Neuronal stem cell (in vitro differentiated cells): ENCODE results near the gene CCDC15.

Source experiments
- DNase-seq: peaks from one replicate; pipeline ENCODE4 v3.0.0-alpha.2; 2013; ENCODE audit warnings: low spot score
- H2AFZ ChIP-seq: one replicate; pipeline ENCODE4 v1.6.1; 2013; ENCODE audit warnings: mild to moderate bottlenecking, low read length, inconsistent platforms
- H2AK5ac ChIP-seq: 2 replicates; pipeline ENCODE4 v1.6.1; 2013; ENCODE audit warnings: low read depth, mild to moderate bottlenecking, inconsistent platforms, low read length, moderate library complexity, mixed read lengths
- H2BK120ac ChIP-seq: 2 replicates; pipeline ENCODE4 v1.6.1; 2013; ENCODE audit warnings: low read depth, mild to moderate bottlenecking, inconsistent platforms, low read length, moderate library complexity, mixed read lengths
- H2BK12ac ChIP-seq: one replicate; pipeline ENCODE4 v1.6.1; 2013; ENCODE audit warnings: low read length, inconsistent platforms
- H2BK15ac ChIP-seq: 2 replicates; pipeline ENCODE4 v1.6.1; 2013; ENCODE audit warnings: mild to moderate bottlenecking, low read length, inconsistent platforms, mixed read lengths
- H2BK5ac ChIP-seq: one replicate; pipeline ENCODE4 v1.6.1; 2013; ENCODE audit warnings: inconsistent platforms, mild to moderate bottlenecking, low read length, moderate library complexity
- H3K14ac ChIP-seq: one replicate; pipeline ENCODE4 v1.6.1; 2013; ENCODE audit warnings: low read length, inconsistent platforms
- H3K18ac ChIP-seq: 2 replicates; pipeline ENCODE4 v1.6.1; 2013; ENCODE audit warnings: low read length, inconsistent platforms
- H3K23ac ChIP-seq: 2 replicates; pipeline ENCODE4 v1.6.1; 2013; ENCODE audit warnings: low read depth, mild to moderate bottlenecking, mixed read lengths, low read length, inconsistent platforms; ENCODE audit not compliant: poor library complexity
- H3K27ac ChIP-seq: replicated peaks from 3 replicates; pipeline ENCODE4 v1.5.1; 2013; ENCODE audit warnings: low read length, inconsistent platforms
- H3K27me3 ChIP-seq, 3 experiments: 2 replicates each; pipeline ENCODE4 v1.6.1; 2013; ENCODE audit warnings: low read length in 3 of 3, mild to moderate bottlenecking in 2 of 3, inconsistent platforms in 1 of 3, low read depth in 1 of 3, mixed read lengths in 1 of 3, moderate library complexity in 1 of 3; ENCODE audit not compliant: control insufficient read depth in 3 of 3, insufficient read depth in 3 of 3
- H3K36me3 ChIP-seq, 2 donors: replicated peaks in 1 of 2; 2 replicates each; pipeline ENCODE4 v1.6.1; 2013; ENCODE audit warnings: low read length in 2 of 2; ENCODE audit not compliant: control insufficient read depth in 2 of 2, insufficient read depth in 2 of 2
- H3K4ac ChIP-seq: 2 replicates; pipeline ENCODE4 v1.6.1; 2013; ENCODE audit warnings: inconsistent platforms, mild to moderate bottlenecking, low read length, moderate library complexity
- H3K4me1 ChIP-seq, 2 donors: 1 replicate in 1 of 2; 2 replicates in 1 of 2; pipeline ENCODE4 v1.6.1; 2013; ENCODE audit warnings: low read length in 2 of 2, low read depth in 1 of 2; ENCODE audit not compliant: control insufficient read depth in 2 of 2, insufficient read depth in 1 of 2
- H3K4me2 ChIP-seq: one replicate; pipeline ENCODE4 v1.6.1; 2013; ENCODE audit warnings: mild to moderate bottlenecking, low read length, inconsistent platforms; ENCODE audit not compliant: insufficient read depth, poor library complexity, severe bottlenecking
- H3K4me3 ChIP-seq, 2 donors: 2 replicates each; pipeline ENCODE4 v1.5.1; 2013; ENCODE audit warnings: low read length in 2 of 2, mild to moderate bottlenecking in 2 of 2, inconsistent platforms in 1 of 2, moderate library complexity in 1 of 2
- H3K79me1 ChIP-seq: one replicate; pipeline ENCODE4 v1.6.1; 2013; ENCODE audit warnings: low read depth, mild to moderate bottlenecking, inconsistent platforms, low read length, moderate library complexity
- H3K9ac ChIP-seq: one replicate; pipeline ENCODE4 v1.6.1; 2013; ENCODE audit warnings: mild to moderate bottlenecking, low read depth, low read length, inconsistent platforms; ENCODE audit not compliant: poor library complexity
- H3K9me3 ChIP-seq, 2 donors: replicated peaks in 1 of 2; 2 replicates each; pipeline versions ENCODE3 to v1.6.1; 2013; ENCODE audit warnings: low read length in 2 of 2, mild to moderate bottlenecking in 2 of 2, inconsistent platforms in 1 of 2, low read depth in 1 of 2, mixed read lengths in 1 of 2, moderate library complexity in 1 of 2; ENCODE audit not compliant: control insufficient read depth in 2 of 2, insufficient read depth in 1 of 2
- H4K8ac ChIP-seq: one replicate; pipeline ENCODE4 v1.6.1; 2013; ENCODE audit warnings: low read depth, mild to moderate bottlenecking, inconsistent platforms, low read length, moderate library complexity
- H4K91ac ChIP-seq: one replicate; pipeline ENCODE4 v1.6.1; 2013; ENCODE audit warnings: low read length, low read depth, mild to moderate bottlenecking, inconsistent platforms; ENCODE audit not compliant: poor library complexity
- WGBS, 2 donors: extraction: QIAGEN DNeasy Blood & Tissue Kit; methylation state at CpG; one replicate each; pipeline ENCODE4 v1.1.7; 2013; ENCODE audit warnings: missing lambda C conversion rate in 2 of 2, mixed read lengths in 1 of 2; ENCODE audit not compliant: insufficient read length in 2 of 2, insufficient replicate concordance in 1 of 2; ENCODE audit errors: extremely low coverage in 2 of 2; 5-methylcytosine and 5-hydroxymethylcytosine counted together

Gene CCDC15

DNA sequence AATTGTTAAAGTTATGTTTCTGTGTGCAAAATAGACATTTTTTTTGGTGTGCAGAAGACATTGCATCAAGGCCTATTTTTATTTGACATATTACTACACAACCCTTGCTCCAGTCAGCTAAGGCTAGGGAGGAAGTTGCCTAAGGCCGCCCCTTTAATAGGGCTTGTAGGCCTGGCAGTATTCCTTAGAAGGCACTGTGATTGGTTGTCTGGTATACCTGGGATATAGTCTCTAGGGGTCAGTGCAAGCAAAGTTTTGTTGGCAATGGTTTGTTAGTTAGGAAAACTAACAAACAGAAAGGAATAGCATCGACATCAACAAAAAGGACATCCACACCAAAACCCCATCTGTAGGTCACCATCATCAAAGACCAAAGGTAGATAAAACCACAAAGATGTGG lies 16.9 kb downstream of the CCDC15 start:
- Histone ChIP-seq H2AK5ac (no peak overlapping the region), H3K27me3 (no peaks in the 10 kb centered on the region), H3K4me1 (no peaks in the 10 kb centered on the region), H3K4me3 (no peak overlapping the region), H2BK15ac (no peak overlapping the region), H3K36me3 (no peaks in the 10 kb centered on the region), H3K4ac (no peak overlapping the region), H3K23ac (no peak overlapping the region), H3K14ac (no peak overlapping the region), H4K91ac (no peak overlapping the region), H4K8ac (no peak overlapping the region), H2AFZ (no peak overlapping the region), H3K4me2 (no peak overlapping the region), H2BK5ac (no peak overlapping the region), H2BK12ac (no peak overlapping the region), H3K79me1 (no peaks in the 10 kb centered on the region), H3K27ac (no peak overlapping the region), H3K9ac (no peak overlapping the region), H2BK120ac (no peak overlapping the region), H3K9me3 (no peaks in the 10 kb centered on the region), H3K18ac (no peak overlapping the region)
- DNase-seq: no peak
- no CpG with 5 or more reads among the region's 2 CpGs for WGBS, 2 donors

DNA sequence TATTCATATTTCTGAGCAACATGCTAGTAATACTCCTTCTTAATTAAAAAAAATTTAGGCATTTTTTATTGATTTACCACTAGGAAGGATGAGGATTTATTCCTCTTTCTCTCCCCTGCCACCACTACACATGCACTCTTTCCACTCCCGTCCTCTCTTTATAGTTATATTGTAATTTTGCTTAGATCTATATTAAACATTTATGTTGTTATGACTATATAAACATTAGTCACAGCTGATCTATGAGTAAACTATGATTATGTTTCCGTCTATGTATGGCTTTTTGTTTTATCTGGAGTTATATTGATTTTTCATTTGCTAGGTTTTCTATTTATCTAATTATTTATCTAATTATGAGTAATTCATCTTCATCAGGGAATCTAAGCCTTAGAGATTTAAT lies 17.8 kb downstream of the CCDC15 start:
- Histone ChIP-seq H3K9me3 (no peaks in the 10 kb centered on the region), H2BK120ac (no peak overlapping the region), H3K23ac (no peak overlapping the region), H4K91ac (no peak overlapping the region), H2AK5ac (no peak overlapping the region), H3K4ac (no peak overlapping the region), H3K4me1 (no peaks in the 10 kb centered on the region), H3K9ac (no peak overlapping the region), H4K8ac (no peak overlapping the region), H3K14ac (no peak overlapping the region), H2AFZ (no peak overlapping the region), H3K27me3 (no peaks in the 10 kb centered on the region), H2BK15ac (no peak overlapping the region), H3K79me1 (no peaks in the 10 kb centered on the region), H2BK5ac (no peak overlapping the region), H3K18ac (no peak overlapping the region), H3K4me2 (no peak overlapping the region), H2BK12ac (no peak overlapping the region), H3K4me3 (no peak overlapping the region), H3K36me3 (no peaks in the 10 kb centered on the region), H3K27ac (no peak overlapping the region)
- no CpG with 5 or more reads among the region's 2 CpGs for WGBS, 2 donors
- DNase-seq: no peak

- WGBS, 2 donors: no CpG with 5 or more reads among the region's 3 CpGs
- no peak for DNase-seq
- Histone ChIP-seq H2BK15ac (no peak overlapping the region), H4K8ac (no peak overlapping the region), H3K9ac (no peak overlapping the region), H3K4me2 (no peak overlapping the region), H2BK120ac (no peak overlapping the region), H2AFZ (no peak overlapping the region), H4K91ac (no peak overlapping the region), H2BK12ac (no peak overlapping the region), H3K79me1 (no peaks in the 10 kb centered on the region), H3K23ac (no peak overlapping the region), H3K9me3 (peaks cover 0 to 20% of the 10 kb centered on the region in 2 donors), H3K27me3 (no peaks in the 10 kb centered on the region), H3K4ac (no peak overlapping the region), H3K4me3 (no peak overlapping the region), H3K18ac (no peak overlapping the region), H2AK5ac (no peak overlapping the region), H3K27ac (no peak overlapping the region), H3K4me1 (no peaks in the 10 kb centered on the region), H2BK5ac (no peak overlapping the region), H3K36me3 (peaks cover 0 to 3% of the 10 kb centered on the region in 2 donors), H3K14ac (no peak overlapping the region)
Measured at GRCh38 chr11:124976531-124976930, 22.5 kb downstream of the CCDC15 start.

DNA sequence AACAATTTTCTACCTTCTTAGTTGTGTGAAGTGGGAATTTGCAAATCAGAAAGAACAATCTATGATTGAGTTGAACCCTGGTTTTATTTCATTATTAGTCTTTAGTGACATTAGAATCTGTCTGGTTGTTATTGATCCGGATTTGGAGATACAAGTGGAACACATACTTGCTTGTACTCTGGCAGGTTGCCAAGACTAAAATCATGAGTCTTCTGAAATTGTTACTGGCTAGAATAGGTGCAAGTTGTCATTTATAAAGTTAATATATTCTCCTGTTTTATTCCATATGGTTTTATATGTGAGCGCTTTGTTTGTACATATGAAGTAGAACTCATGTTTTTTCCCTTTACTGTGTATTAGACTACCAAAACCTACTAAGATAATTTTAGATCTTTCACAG lies 23.0 kb downstream of the CCDC15 start:
- no peak for DNase-seq
- Histone ChIP-seq H4K91ac (no peak overlapping the region), H2AK5ac (no peak overlapping the region), H3K14ac (no peak overlapping the region), H2BK5ac (no peak overlapping the region), H3K4me1 (no peaks in the 10 kb centered on the region), H3K9ac (no peak overlapping the region), H3K4me2 (no peak overlapping the region), H3K4ac (no peak overlapping the region), H2BK15ac (no peak overlapping the region), H3K18ac (no peak overlapping the region), H2AFZ (no peak overlapping the region), H3K36me3 (peaks cover 0 to 3% of the 10 kb centered on the region in 2 donors), H4K8ac (no peak overlapping the region), H3K27me3 (no peaks in the 10 kb centered on the region), H3K9me3 (peaks cover 0 to 23% of the 10 kb centered on the region in 2 donors), H3K27ac (no peak overlapping the region), H3K79me1 (no peaks in the 10 kb centered on the region), H2BK120ac (no peak overlapping the region), H2BK12ac (no peak overlapping the region), H3K4me3 (no peak overlapping the region), H3K23ac (no peak overlapping the region)
- WGBS, 2 donors: no CpG with 5 or more reads among the region's 2 CpGs
